Nephron progenitor cell (in vitro differentiated cells): Measurements from ENCODE around the gene GSTT2.
"Not testable (repeated sequence)": the region's sequence is repeated elsewhere in the genome, so short reads cannot be mapped to it uniquely, and the experiment has no call there.

Experiments
- DNase-seq: peaks from one replicate; pipeline ENCODE4 v3.0.0; 2021
- H3K27ac Mint-ChIP-seq: 2 replicates; pipeline ENCODE4 v1.8.0; 2021; ENCODE audit warnings: mild to moderate bottlenecking, moderate library complexity, mixed read lengths
- H3K27me3 Mint-ChIP-seq: 2 replicates; pipeline ENCODE4 v1.8.0; 2021; ENCODE audit warnings: mild to moderate bottlenecking, low read depth, mixed read lengths; ENCODE audit not compliant: poor library complexity
- H3K36me3 Mint-ChIP-seq: 2 replicates; pipeline ENCODE4 v1.8.0; 2021; ENCODE audit warnings: low read depth, mixed read lengths
- H3K4me1 Mint-ChIP-seq: 2 replicates; pipeline ENCODE4 v1.8.0; 2021; ENCODE audit warnings: mixed read lengths
- H3K4me3 Mint-ChIP-seq: 2 replicates; pipeline ENCODE4 v1.8.0; 2021; ENCODE audit warnings: mild to moderate bottlenecking, moderate library complexity, mixed read lengths
- H3K9me3 Mint-ChIP-seq: 2 replicates; pipeline ENCODE4 v1.8.0; 2021; ENCODE audit warnings: mild to moderate bottlenecking, moderate library complexity, mixed read lengths
- TF ChIP-seq, protein P1 (sequence below): fragments of 200-600 bp; sonication (generic); IDR thresholded peaks from 2 replicates; pipeline ENCODE4 v1.5.0; 2021; ENCODE audit warnings: antibody characterized with exemption

The GSTT2 gene

DNA sequence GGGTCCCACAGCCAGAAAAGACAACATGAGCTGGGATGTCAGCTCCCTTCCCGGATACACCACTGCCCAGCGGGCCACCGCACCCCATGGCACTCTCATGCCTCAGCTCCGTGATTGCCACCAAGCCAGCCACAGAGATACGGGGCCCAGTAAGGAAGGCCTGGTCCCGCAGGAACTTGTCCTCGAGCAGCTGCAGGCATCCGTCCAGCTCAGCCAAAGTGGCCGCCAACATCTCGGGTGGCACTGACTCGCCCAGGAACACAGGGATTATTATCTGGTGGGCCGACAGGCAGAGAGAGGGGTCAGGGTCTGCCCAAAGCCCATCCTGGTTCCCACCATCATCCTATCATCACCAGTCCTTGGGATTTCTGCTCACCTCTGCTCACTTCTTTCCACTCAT is 2.6 kb upstream of the GSTT2 start:
- H3K27ac Mint-ChIP-seq, H3K9me3 Mint-ChIP-seq, H3K36me3 Mint-ChIP-seq, DNase-seq, H3K4me3 Mint-ChIP-seq, H3K27me3 Mint-ChIP-seq, H3K4me1 Mint-ChIP-seq: not testable (repeated sequence)

DNA sequence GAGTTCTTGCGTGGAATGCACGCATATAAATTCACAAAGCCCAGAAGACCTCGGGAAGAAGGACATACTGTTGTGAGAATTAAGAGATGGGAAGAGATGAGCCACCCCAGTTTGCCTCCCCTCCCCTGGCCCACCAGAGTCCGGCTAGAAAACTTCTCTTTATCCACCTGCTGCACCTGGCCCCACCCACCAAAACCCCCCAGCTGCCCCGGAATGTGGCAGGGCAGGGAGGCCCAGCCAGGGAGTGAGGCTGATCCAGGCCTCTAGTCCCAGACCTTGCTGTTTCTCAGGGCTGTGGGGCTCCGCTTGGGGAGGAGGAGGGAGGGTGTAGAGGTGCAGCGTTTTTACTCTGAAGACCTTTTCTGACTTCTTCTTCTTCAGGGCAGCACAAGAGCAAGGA is 633 bp downstream of the GSTT2 start:
- H3K9me3 Mint-ChIP-seq, result not testable (repeated sequence)

DNA sequence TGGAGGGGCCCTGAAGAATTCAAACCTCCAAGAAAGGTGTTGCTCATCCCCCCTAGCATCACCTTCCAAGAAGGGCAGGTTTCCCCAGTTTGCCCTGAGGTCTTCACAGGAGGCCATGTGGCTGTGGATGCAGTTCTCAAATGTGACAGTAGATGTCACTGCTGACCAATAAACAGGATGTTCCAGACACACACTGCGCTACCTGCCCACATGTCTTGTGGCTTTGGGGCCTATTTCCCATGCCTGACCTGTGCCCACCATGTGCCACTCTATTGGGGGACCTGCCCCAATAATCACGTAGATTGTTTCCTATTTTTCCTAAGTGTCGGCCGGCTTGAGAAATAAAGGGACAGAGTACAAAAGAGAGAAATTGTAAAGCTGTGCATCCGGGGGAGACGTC is 4.5 kb downstream of the GSTT2 start:
- no peaks in the 10 kb centered on the region for H3K36me3 Mint-ChIP-seq
- TF ChIP-seq, protein P1, sequence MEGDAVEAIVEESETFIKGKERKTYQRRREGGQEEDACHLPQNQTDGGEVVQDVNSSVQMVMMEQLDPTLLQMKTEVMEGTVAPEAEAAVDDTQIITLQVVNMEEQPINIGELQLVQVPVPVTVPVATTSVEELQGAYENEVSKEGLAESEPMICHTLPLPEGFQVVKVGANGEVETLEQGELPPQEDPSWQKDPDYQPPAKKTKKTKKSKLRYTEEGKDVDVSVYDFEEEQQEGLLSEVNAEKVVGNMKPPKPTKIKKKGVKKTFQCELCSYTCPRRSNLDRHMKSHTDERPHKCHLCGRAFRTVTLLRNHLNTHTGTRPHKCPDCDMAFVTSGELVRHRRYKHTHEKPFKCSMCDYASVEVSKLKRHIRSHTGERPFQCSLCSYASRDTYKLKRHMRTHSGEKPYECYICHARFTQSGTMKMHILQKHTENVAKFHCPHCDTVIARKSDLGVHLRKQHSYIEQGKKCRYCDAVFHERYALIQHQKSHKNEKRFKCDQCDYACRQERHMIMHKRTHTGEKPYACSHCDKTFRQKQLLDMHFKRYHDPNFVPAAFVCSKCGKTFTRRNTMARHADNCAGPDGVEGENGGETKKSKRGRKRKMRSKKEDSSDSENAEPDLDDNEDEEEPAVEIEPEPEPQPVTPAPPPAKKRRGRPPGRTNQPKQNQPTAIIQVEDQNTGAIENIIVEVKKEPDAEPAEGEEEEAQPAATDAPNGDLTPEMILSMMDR, result no peak
- H3K4me3 Mint-ChIP-seq, result no peak overlapping the region
- no peak for DNase-seq
- no peaks in the 10 kb centered on the region for H3K4me1 Mint-ChIP-seq
- H3K27me3 Mint-ChIP-seq, result no peaks in the 10 kb centered on the region
- no peak overlapping the region for H3K27ac Mint-ChIP-seq
- H3K9me3 Mint-ChIP-seq, result no peaks in the 10 kb centered on the region

More for the DNA sequence above, 633 bp downstream of the GSTT2 start:
- H3K27ac Mint-ChIP-seq, H3K4me3 Mint-ChIP-seq, H3K27me3 Mint-ChIP-seq, H3K4me1 Mint-ChIP-seq, DNase-seq, H3K36me3 Mint-ChIP-seq: not testable (repeated sequence)

DNA sequence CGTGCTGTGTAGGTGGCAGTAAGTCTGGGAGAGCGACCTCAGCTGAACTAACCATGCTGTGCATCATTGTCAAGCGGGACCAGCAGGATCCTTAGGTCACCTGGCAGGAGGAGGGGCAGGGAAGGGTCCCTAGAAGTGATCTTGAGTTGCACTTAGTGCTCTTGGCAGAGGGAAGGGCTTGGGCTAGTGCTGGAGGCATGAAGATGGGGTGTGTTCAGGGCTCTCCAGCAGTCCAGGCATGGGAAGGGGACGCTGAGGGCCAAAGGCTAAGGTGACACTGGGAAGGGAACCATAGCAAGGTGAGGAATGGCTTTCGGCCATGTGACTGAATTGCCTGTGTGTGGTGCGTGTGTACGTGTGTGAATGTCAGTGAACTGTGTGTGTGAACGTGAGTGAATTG is 6.2 kb downstream of the GSTT2 start:
- not testable (repeated sequence) for H3K4me1 Mint-ChIP-seq, H3K9me3 Mint-ChIP-seq, H3K27me3 Mint-ChIP-seq, H3K36me3 Mint-ChIP-seq, DNase-seq, H3K4me3 Mint-ChIP-seq, H3K27ac Mint-ChIP-seq

DNA sequence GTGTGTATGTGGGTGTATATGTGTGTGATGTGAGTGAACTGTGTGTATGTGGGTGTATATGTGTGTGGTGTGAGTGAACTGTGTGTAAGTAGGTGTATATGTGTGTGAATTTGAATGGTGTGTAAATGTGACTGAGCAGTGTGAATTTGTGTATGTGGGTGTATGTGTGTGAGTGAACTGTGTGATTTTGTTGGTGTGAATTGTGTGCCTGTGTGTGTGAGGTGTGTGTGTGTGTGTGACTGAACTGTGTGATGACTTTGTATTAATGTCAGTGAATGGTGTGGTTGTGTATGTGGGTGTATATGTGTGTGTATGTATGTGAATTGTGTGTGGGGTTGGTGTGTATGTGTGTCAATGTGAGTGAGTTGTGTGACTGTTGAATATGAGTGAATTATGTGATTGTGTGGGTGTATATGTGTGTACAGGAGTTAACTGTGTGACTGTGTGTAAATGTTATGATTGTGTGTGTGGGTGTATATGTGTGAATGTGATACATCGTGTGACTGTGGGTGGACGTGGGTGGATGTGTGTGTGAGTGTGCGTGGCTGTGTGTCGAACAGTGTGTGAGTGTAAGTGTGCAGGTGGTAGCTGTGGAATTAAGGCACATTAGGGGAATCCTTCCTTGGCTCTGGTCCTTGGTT is 6.7 kb downstream of the GSTT2 start:
- H3K27me3 Mint-ChIP-seq, H3K4me1 Mint-ChIP-seq, H3K9me3 Mint-ChIP-seq, DNase-seq, H3K4me3 Mint-ChIP-seq, H3K27ac Mint-ChIP-seq, H3K36me3 Mint-ChIP-seq: not testable (repeated sequence)

DNA sequence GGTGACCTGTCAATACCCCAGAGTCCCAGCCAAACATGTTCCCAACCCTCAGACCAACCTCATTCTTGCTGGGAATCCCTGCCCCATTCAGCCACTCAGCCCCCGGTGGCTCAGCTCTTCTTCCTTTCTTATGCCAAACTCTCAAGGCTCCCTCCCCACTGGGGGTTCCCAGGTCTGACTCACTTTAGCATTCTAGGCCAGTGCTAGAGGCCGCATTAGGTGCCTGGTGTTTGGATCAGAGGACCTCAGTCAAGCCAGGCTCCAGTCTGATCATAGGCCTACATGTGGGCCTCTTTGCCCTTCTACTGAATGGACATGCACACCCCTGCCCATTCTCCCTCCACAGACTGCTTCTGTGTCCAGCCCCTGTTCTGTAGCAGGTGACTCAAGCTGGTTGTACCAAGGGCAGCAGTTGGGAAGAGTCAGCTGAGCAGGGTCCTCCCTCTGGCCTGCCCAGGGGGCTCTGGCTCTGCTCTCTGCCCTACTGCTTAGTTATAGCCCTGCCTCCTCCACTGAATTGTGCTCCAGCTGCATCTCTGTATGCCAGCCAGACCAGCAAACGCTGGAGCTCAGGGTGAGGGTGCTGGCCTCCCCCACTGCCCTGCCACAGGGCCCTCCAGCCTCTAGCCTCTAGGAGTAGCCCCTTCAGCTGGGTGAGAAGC is 9.8 kb downstream of the GSTT2 start:
- not testable (repeated sequence) for H3K4me1 Mint-ChIP-seq, H3K27ac Mint-ChIP-seq, H3K9me3 Mint-ChIP-seq, H3K4me3 Mint-ChIP-seq, H3K27me3 Mint-ChIP-seq, H3K36me3 Mint-ChIP-seq, DNase-seq

DNA sequence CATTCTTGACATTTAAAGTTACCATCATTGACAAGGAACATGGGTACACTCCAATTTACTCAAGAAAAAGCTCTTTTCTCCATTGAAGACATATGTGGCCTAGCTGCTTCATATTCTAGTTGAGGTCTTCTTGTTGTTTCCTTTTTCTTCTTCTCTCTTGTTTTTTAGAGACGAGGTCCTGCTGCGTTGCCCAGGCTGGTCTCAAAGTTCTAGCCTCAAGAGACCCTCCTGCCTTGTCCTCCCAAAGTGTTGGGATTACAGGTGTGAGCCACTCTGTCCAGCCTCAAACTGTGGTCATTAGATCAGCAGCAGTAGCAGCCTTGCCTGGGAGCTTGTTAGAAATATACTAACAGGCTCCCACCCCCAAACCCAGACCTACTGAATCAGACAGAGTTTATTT is 13.1 kb downstream of the GSTT2 start:
- H3K27ac Mint-ChIP-seq, DNase-seq, H3K9me3 Mint-ChIP-seq, H3K36me3 Mint-ChIP-seq, H3K4me3 Mint-ChIP-seq, H3K4me1 Mint-ChIP-seq: not testable (repeated sequence)
- peaks cover 16% of the 10 kb centered on the region for H3K27me3 Mint-ChIP-seq

DNA sequence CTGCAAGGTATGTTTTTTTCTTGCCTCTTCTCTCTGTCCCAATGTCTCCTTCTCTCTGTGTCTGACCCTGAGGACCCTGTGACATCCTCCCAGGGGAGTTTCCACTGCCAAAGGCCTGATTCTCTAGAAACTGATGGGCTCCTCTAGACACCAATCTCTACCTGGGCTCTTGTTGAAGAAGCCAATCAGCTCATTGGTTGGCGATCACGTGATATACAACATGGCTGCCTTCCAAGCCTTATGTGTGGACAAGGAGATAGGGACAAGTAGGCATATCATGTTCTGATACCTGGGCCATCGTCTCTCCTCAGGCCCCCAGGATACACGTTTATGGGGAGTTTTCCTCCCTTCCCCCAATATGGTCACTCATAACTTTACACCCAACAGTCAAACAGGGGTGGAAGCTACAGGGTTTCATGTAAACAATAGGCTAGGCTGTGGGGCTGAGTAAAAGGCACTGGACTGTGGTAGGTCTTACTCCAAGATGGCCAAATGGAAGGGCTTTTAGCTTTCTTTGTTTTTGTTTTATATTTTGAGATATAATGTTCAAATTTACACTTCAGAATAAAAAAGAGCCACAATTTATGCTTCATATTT is 13.7 kb downstream of the GSTT2 start:
- not testable (repeated sequence) for H3K27ac Mint-ChIP-seq, H3K4me1 Mint-ChIP-seq, DNase-seq, H3K4me3 Mint-ChIP-seq, H3K36me3 Mint-ChIP-seq, H3K9me3 Mint-ChIP-seq
- peaks cover 16% of the 10 kb centered on the region for H3K27me3 Mint-ChIP-seq

DNA sequence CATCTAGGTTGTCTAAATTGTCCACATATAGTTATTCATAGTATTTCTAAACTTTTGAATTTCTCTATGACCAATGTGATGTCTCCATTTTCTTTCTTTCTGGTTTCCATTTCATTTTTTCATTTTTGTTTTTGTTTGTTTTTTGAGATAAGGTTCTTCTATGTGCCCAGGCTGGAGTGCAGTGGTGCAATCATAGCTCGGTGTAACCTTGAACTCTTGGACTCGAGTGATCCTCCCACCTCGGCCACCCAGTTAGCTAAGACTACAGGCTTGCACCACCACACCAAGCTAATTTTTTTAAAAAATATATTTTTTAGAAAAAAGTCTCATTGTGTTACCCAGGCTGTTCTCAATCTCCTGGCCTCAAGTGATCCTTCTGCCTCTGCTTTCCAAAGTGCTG is 17.2 kb downstream of the GSTT2 start:
- Mint-ChIP-seq H3K4me3 (no peak overlapping the region), H3K4me1 (peaks cover 13% of the 10 kb centered on the region), H3K27ac (no peak overlapping the region), H3K9me3 (no peaks in the 10 kb centered on the region), H3K27me3 (peaks cover 21% of the 10 kb centered on the region), H3K36me3 (no peaks in the 10 kb centered on the region)
- DNase-seq, result no peak
- TF ChIP-seq, protein P1, result no peak

DNA sequence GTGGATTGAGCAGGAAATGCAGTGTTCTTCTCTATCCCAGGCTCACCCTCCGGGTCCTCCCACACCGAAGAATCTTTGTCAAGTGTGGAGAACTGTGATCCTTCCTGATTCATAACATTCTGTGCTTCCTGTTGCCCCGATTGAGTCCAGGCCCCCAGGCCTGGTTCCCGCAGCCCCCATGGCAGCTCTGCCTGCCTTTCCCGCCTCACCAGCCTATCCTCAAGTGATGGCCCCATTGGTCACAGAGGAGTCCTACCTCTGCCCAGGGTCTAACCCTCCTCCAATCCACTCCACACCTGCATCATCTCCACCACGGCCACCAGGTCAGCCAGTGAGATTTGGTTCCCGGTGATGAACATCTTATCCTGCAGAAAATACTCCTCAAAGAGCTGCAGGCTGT is 19.8 kb downstream of the GSTT2 start:
- DNase-seq, H3K4me3 Mint-ChIP-seq, H3K9me3 Mint-ChIP-seq, H3K36me3 Mint-ChIP-seq, H3K27ac Mint-ChIP-seq: not testable (repeated sequence)
- peaks cover 23% of the 10 kb centered on the region for H3K4me1 Mint-ChIP-seq
- H3K27me3 Mint-ChIP-seq, result peaks cover 21% of the 10 kb centered on the region
